Endothelial cell of umbilical vein (primary cell): ENCODE data around the gene CCDC196. TPM values are rescaled to one million over a fixed set of nuclear protein-coding genes. Genes with fewer than 3 reads are reported as not detected.

ENCODE experiments used
- BruUV-seq: library from RNA; stranded (reverse); fragments of 400-500 nt; replicated peaks from 2 replicates; lab custom pipeline; 2021; lab: Mats Ljungman, UMichigan
- CTCF ChIA-PET: fragments of 300-600, 350-600 bp; sonication (Branson Sonifier 250); formaldehyde crosslinking; loops from one replicate; lab custom pipeline; 2021; ENCODE audit warnings: antibody characterized with exemption, inconsistent platforms; lab: Charles Lee
- POLR2A ChIA-PET: fragments of 300-600, 350-600 bp; sonication (Branson Sonifier 250); formaldehyde crosslinking; loops from one replicate; lab custom pipeline; 2021; ENCODE audit warnings: antibody characterized with exemption, inconsistent platforms; lab: Charles Lee
- DNase-seq: peaks from one replicate; pipeline ENCODE4 v3.0.0-alpha.2; 2011; ENCODE audit warnings: low read depth, low spot score
- FAIRE-seq: peaks from 2 replicates; lab custom pipeline; 2011; peaks lifted over from hg19 to GRCh38; lab: Jason Lieb, UNC
- H2AFZ ChIP-seq: 2 replicates; pipeline ENCODE4 v1.6.0; 2012; ENCODE audit warnings: low read depth, low read length, control low read depth, inconsistent platforms
- H3K27ac ChIP-seq: 2 replicates; pipeline ENCODE4 v1.5.1; 2011; ENCODE audit warnings: low read depth, mild to moderate bottlenecking, control low read depth, low read length, moderate library complexity; ENCODE audit not compliant: insufficient read depth
- H3K27me3 ChIP-seq, 2 experiments: 2 replicates each; pipeline versions ENCODE4 v1.6.0 to v1.6.1; 2011; ENCODE audit warnings: low read length in 2 of 2, mixed read lengths in 1 of 2; ENCODE audit not compliant: control insufficient read depth in 2 of 2, insufficient read depth in 2 of 2
- H3K36me3 ChIP-seq, 2 experiments: 2 replicates in 1 of 2; 3 replicates in 1 of 2; pipeline ENCODE4 v1.5.1; 2011; ENCODE audit warnings: low read length in 2 of 2, mild to moderate bottlenecking in 1 of 2, moderate library complexity in 1 of 2; ENCODE audit not compliant: control insufficient read depth in 2 of 2, insufficient read depth in 2 of 2; ENCODE audit errors: extremely low read depth in 1 of 2
- H3K4me1 ChIP-seq: 3 replicates; pipeline ENCODE4 v1.5.1; 2011; ENCODE audit warnings: mild to moderate bottlenecking, low read length; ENCODE audit not compliant: control insufficient read depth, insufficient read depth; ENCODE audit errors: extremely low read depth
- H3K4me2 ChIP-seq: 2 replicates; pipeline ENCODE4 v1.6.1; 2011; ENCODE audit warnings: low read length, control low read depth, mixed read lengths; ENCODE audit not compliant: insufficient read depth
- H3K4me3 ChIP-seq, 3 experiments: fragments of 200-600 bp in 1 of 3; sonication (generic), shearing (Covaris generic) in 1 of 3; replicated peaks in 1 of 3; 2 replicates each; pipeline ENCODE4 v1.5.1; 2011 to 2016; ENCODE audit warnings: control low read depth in 3 of 3, low read length in 3 of 3, mild to moderate bottlenecking in 2 of 3, inconsistent platforms in 1 of 3, low read depth in 1 of 3, moderate library complexity in 1 of 3; ENCODE audit not compliant: insufficient read depth in 1 of 3
- H3K79me2 ChIP-seq: 2 replicates; pipeline ENCODE4 v1.6.0; 2012; ENCODE audit warnings: low read length, inconsistent platforms; ENCODE audit not compliant: control insufficient read depth, insufficient read depth
- H3K9ac ChIP-seq: replicated peaks from 2 replicates; pipeline ENCODE3; 2011; ENCODE audit warnings: low read length, control low read depth; ENCODE audit not compliant: insufficient read depth; ENCODE audit errors: extremely low read depth
- H3K9me1 ChIP-seq: replicated peaks from 3 replicates; pipeline ENCODE4 v1.6.0; 2011; ENCODE audit warnings: mild to moderate bottlenecking, low read length; ENCODE audit not compliant: control insufficient read depth, insufficient read depth; ENCODE audit errors: extremely low read depth
- H3K9me3 ChIP-seq: replicated peaks from 2 replicates; pipeline ENCODE4 v1.5.1; 2012; ENCODE audit warnings: low read length, inconsistent platforms; ENCODE audit not compliant: control insufficient read depth, insufficient read depth
- H4K20me1 ChIP-seq: replicated peaks from 2 replicates; pipeline ENCODE3; 2011; ENCODE audit warnings: mild to moderate bottlenecking, low read length; ENCODE audit not compliant: control insufficient read depth, insufficient read depth; ENCODE audit errors: extremely low read depth
- CTCF ChIP-seq, 2 donors: IDR thresholded peaks; 1 replicate in 1 of 2; 2 replicates in 1 of 2; pipeline ENCODE4 v1.5.1; 2011; ENCODE audit warnings: low read length in 2 of 2, mild to moderate bottlenecking in 2 of 2, moderate library complexity in 2 of 2, control low read depth in 1 of 2, inconsistent platforms in 1 of 2, low read depth in 1 of 2; ENCODE audit not compliant: insufficient read depth in 1 of 2; ENCODE audit errors: extremely low read depth in 1 of 2
- EZH2 ChIP-seq: IDR thresholded peaks from 2 replicates; pipeline ENCODE4 v1.6.1; 2012; ENCODE audit warnings: borderline replicate concordance, low read depth, mild to moderate bottlenecking, moderate library complexity, low read length, inconsistent platforms; ENCODE audit not compliant: severe bottlenecking
- FOS ChIP-seq: IDR thresholded peaks from 2 replicates; pipeline ENCODE4 v1.6.1; 2011; ENCODE audit warnings: mild to moderate bottlenecking, low read length, moderate library complexity, borderline replicate concordance; ENCODE audit not compliant: insufficient read depth
- GATA2 ChIP-seq: IDR thresholded peaks from 2 replicates; pipeline ENCODE4 v1.7.0; 2011; ENCODE audit warnings: low read depth, mild to moderate bottlenecking, moderate library complexity, mixed read lengths, low read length; ENCODE audit not compliant: insufficient read length, insufficient read depth
- JUN ChIP-seq: IDR thresholded peaks from 2 replicates; pipeline ENCODE4 v1.6.1; 2011; ENCODE audit warnings: borderline replicate concordance, low read depth; ENCODE audit not compliant: insufficient read length, insufficient read depth
- MYC ChIP-seq: IDR thresholded peaks from one replicate; pipeline ENCODE4 v1.6.1; 2011; ENCODE audit warnings: mild to moderate bottlenecking, low read depth, low read length
- POLR2A ChIP-seq: IDR thresholded peaks from 2 replicates; pipeline ENCODE4 v1.6.1; 2012; ENCODE audit warnings: low read depth, mild to moderate bottlenecking, control low read depth, low read length
- POLR2AphosphoS5 ChIP-seq: IDR thresholded peaks from 2 replicates; pipeline ENCODE4 v1.6.1; 2012; ENCODE audit warnings: low read depth, mild to moderate bottlenecking, control low read depth, low read length, moderate library complexity; ENCODE audit not compliant: insufficient read depth
- dilution Hi-C: fragments of 300-500 bp; cut with MboI; formaldehyde crosslinking; loops from one replicate; pipeline ENCODE4 v1.15.0; 2019; ENCODE audit warnings: low sequenced_read_pairs; ENCODE audit not compliant: extremely low pct_ligation_motif_present
- intact Hi-C: fragments of 100-400 bp; cut with micrococcal nuclease; formaldehyde crosslinking; loops from one replicate; pipeline ENCODE4 v1.10.0; 2022
- polyA plus RNA-seq, 4 experiments: library from polyadenylated mRNA; depleted of rRNA in 3 of 4; stranded (reverse) in 3 of 4; unstranded in 1 of 4; fragments of >200 nt; gene quantifications; 2 replicates each; pipeline versions ENCODE4 v1.2.1 to v1.2.3, GENCODE V29; 2011 to 2012; ENCODE audit warnings: missing spikeins in 1 of 4
- total RNA-seq: library from RNA; stranded (reverse); gene quantifications from 2 replicates; pipeline ENCODE4 v1.2.3, GENCODE V29; 2021
- TF ChIP-seq, protein P1 (sequence below): IDR thresholded peaks from 2 replicates; pipeline ENCODE4 v1.6.1; 2011; ENCODE audit not compliant: insufficient read depth, insufficient read length

CCDC196 gene
- total and polyA plus RNA-seq, 2 donors (not counting 3 experiments of a cell fraction or from before 2014, with no cell fraction given), result not detected

DNA sequence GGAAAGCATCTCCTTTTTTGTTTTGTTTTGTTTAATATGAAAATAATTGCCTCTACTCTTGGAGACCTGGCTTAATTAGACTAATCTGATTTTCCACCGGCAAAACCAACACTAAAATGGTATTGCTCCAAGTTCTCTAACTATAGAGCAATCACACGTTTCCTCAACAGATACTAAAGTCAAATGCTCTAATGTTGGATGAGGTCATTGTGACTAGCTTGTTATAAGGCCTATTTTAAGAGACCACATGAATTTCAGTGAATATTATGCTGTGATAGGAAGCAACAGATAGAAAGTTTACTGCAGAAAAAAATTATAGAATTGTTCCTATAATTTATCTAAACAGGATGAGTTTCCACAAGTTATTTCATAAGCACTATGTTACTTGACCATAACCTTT lies 3.3 kb upstream of the CCDC196 start:
- H4K20me1 ChIP-seq, result no peaks in the 10 kb centered on the region
- no peak overlapping the region for H3K27ac ChIP-seq
- no peak for TF ChIP-seq MYC
- no peak for TF ChIP-seq CTCF (IDR thresholded peaks at IDR 0.05; ENCODE audit: extremely low read depth in 1 of 2, insufficient read depth in 1 of 2, low read depth in 1 of 2, low read length in 2 of 2)
- TF ChIP-seq JUN, result no peak
- TF ChIP-seq GATA2, result no peak
- no peak overlapping the region for H2AFZ ChIP-seq
- H3K27me3 ChIP-seq, result no peaks in the 10 kb centered on the region
- no peaks in the 10 kb centered on the region for H3K9me3 ChIP-seq
- H3K4me2 ChIP-seq, result no peak overlapping the region
- dilution Hi-C loops (no loop called here), intact Hi-C loops (no loop called here)
- H3K79me2 ChIP-seq, result no peaks in the 10 kb centered on the region
- no peaks in the 10 kb centered on the region for H3K4me1 ChIP-seq
- ChIA-PET POLR2A (no interaction called here), CTCF (interaction anchor here (0.5 to 1.6 kb wide), 2 partner anchors 12 to 493 kb away, joined by 3 to 4 read pairs; no protein-coding TSS in a partner anchor)
- no TSS peak for BruUV-seq
- no peaks in the 10 kb centered on the region for H3K9me1 ChIP-seq
- FAIRE-seq, result no peak
- DNase-seq, result no peak
- H3K36me3 ChIP-seq, result no peaks in the 10 kb centered on the region
- no peak overlapping the region for H3K9ac ChIP-seq
- no peak overlapping the region for H3K4me3 ChIP-seq

DNA sequence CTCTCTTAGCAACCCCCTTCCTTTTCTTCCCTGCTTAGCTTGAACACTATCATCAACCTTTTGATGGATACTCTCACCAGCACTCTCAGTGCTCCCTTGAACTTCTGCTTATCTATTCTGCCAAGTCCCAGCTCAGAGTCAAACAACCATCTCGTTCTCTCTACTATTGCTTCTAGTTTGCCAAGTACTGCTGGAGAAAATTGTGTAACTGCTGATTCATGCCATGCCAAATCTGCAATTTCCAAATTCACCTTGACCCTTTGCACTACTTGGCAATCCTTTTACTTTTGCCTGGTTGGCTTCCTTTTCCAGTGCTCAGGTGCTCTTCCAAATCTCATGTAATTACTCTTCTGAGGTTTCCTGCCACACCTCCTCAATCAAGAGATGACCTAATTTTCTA lies 2.8 kb upstream of the CCDC196 start:
- ChIA-PET CTCF (interaction anchor here (0.5 to 1.6 kb wide), 2 partner anchors 12 to 493 kb away, joined by 3 to 4 read pairs; no protein-coding TSS in a partner anchor), POLR2A (interaction anchor here (0.6 kb wide), 1 partner anchor 9 kb away, joined by 4 read pairs; no protein-coding TSS in a partner anchor)
- Histone ChIP-seq H3K27me3 (no peaks in the 10 kb centered on the region), H4K20me1 (no peaks in the 10 kb centered on the region), H3K36me3 (no peaks in the 10 kb centered on the region), H3K9ac (no peak overlapping the region), H3K9me1 (no peaks in the 10 kb centered on the region), H3K9me3 (no peaks in the 10 kb centered on the region), H3K4me1 (no peaks in the 10 kb centered on the region), H3K4me2 (no peak overlapping the region), H3K79me2 (no peaks in the 10 kb centered on the region), H3K27ac (no peak overlapping the region), H3K4me3 (no peak overlapping the region), H2AFZ (no peak overlapping the region)
- no peak for DNase-seq
- TF ChIP-seq, protein P1, sequence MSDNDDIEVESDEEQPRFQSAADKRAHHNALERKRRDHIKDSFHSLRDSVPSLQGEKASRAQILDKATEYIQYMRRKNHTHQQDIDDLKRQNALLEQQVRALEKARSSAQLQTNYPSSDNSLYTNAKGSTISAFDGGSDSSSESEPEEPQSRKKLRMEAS, result no peak
- no peak for TF ChIP-seq GATA2
- no peak for TF ChIP-seq FOS
- TF ChIP-seq EZH2, result no peak
- no peak for TF ChIP-seq JUN
- TF ChIP-seq POLR2AphosphoS5, result no peak
- no peak for TF ChIP-seq CTCF (IDR thresholded peaks at IDR 0.05; ENCODE audit: extremely low read depth in 1 of 2, insufficient read depth in 1 of 2, low read depth in 1 of 2, low read length in 2 of 2)
- TF ChIP-seq POLR2A, result no peak
- no peak for TF ChIP-seq MYC
- dilution Hi-C loops (no loop called here), intact Hi-C loops (no loop called here)
- BruUV-seq, result no TSS peak
- no peak for FAIRE-seq
